HG03196 (cell line): ENCODE results near the gene CDC25C.

Experiments
- ATAC-seq: cut with Tn5 transposase; IDR thresholded peaks from one replicate; pipeline ENCODE4 v1.9.1; 2021; ENCODE audit not compliant: unreplicated experiment

The CDC25C gene

DNA sequence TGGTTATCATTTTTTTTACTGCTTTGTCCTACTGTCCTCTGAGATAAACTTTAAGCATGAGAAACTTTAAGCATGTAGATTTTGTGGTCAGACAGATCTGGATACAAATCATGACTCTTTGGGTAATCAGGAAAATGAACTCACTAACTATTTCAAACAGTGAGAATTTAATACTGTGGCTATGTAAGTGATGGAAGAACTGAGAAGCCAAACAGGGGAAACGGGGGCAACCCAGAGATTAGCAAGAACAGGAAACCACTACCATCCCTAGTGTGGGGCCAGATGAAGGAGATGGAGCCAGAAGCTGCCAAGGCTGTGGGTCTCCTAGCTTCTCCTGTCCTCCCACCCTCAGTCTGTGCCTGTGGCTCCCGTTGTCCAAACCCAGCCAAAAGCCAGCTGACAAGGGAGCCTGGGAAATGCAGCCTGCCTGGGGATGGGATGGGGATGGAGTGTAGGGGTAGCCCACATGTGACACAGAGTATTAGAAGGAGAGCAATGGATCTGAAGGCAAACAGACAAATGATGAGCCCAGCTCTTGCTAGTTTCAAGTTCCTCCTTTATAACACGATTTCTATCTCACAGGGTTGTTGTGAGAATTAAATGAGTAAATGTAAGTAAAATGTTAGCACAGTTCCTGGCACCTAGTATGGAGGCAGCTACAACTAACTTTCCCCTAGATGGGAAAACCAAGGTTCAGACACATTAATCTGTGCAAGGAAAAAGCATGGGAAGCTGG, 90.8 kb downstream of the CDC25C start:
- no peak for ATAC-seq

DNA sequence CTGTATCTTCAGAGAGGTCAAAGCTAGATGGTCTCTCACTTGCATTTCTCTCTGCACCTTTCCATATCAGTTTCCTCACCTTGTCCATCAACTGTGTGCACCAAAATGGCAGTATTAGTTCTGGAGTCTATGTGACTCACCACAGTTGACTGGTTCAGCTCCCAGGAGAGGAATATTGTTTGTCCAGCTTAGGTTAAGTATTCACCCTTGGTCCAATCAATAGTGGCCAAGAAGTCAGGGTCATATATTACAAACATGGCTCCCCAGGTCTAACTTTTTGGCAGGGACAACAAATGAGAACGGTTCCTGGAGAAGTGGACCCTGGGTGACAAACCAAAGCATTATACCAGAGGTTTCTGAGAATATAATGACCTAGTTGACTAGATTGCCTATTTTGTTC, 93.6 kb downstream of the CDC25C start:
- no peak for ATAC-seq
